Medulla oblongata (tissue), 1 donor: ENCODE data around the gene EYS.
"Not testable (repeated sequence)": the region's sequence is repeated elsewhere in the genome, so short reads cannot be mapped to it uniquely, and the experiment has no call there.

Experiments
- DNase-seq: peaks from one replicate; pipeline ENCODE4 v3.0.0-alpha.2; 2015; ENCODE audit errors: extremely low spot score

The EYS gene

GRCh38 chr6:63795006-63795405 lies 1912.0 kb downstream of the EYS start:
- DNase-seq = no peak

DNA sequence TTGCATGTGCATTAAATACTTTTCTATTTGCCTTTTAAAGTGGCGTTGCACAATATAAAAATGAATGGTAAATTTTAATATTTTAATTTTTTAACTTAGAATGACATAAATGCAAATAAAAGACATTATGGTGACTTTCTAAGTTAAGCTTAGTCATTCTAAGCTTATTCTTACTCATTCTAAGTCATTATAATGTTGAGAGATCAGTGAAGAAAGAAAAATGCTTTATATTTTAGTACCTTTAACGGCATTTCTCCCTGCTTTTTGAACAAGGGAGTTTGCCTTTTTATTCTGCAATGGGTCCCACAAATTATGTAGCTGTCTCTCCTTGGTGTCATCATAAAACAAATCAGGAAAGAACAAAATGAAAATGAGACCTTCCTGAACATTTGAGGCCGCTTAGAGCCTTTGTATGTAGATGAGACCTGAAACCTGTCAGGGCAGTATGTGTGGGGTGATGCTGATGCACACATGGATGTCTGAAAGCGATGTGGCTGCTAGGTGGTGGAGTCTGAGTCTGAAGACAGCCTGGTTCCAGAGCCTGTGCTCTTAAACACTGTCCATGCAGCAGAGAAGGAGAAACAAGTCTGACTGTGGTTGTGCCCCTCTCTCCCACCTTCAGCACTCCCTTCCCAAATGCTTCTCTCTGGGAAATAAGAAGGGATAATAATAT lies 1913.4 kb downstream of the EYS start:
- no peak for DNase-seq

DNA sequence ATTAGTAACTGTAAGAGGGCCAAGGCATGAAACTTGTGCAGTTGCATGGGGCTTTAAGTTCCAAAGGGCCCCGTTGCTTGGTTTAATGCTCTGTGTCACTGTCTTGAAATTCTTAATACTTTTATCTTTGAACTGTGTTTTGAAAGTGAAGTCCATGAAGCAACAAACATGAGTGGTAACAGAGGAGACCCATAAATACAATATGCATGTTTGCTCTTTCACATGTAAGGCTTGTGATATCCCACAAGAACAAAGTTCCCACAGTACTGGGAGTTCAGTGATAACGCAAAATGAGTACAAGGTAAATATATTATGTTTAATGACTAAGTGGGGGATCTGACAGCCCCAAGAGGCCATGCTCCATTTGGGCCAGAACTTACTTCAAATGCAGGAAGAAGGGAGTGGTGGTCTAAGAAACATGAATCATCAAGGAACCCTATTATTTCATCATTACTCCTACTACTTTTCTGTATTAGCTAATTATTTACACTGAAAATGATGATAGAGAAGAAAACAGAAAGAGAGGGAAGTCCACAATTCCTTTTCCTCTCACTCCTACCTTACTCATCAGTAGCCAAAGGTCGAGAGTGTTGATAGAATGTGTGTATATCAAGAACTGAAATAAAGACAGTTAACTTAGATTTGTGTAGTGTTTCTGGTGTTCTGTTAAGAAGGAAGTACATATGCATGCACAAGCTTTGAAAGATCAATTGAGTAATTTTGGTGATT lies 1914.1 kb downstream of the EYS start:
- DNase-seq = no peak

GRCh38 chr6:63790334-63790733 lies 1916.7 kb downstream of the EYS start:
- no peak for DNase-seq

DNA sequence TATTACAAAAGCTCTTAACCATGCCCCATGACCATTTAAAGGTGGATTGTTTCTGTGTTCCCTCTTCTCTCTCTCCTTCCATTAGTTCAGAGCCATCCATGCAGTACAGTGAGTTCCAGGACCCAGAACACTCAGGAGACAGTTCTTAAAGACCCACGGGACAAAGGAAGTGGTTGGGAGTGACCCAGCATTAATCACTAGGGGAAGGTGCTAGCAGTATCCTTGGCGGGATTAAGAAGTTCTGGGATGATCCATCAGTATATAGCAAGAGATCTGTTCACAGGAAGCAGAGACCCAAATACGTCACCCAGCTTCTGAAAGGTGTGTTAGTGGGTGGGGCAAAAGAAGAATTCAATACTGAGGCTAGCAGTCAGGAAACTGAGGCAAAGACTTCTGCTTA lies 1917.3 kb downstream of the EYS start:
- DNase-seq = no peak

DNA sequence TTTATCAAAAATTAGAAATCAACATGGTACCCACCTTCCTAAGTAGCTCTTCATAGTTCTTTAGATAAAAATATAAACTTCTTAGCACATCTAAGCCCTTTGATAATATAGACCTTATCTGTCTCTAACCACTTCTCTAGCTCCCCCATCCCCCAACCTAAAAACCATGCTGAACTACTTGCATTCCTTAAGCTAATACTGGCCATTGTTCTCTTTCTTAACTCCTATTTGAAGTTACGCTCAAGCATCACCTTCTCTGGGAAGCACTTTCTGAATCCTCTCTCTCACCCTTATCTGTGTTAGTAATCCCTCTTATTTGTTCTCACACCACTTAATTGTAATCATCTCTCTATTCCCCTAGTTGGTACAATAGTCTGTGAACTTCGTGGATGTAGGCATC lies 1918.5 kb downstream of the EYS start:
- no peak for DNase-seq

GRCh38 chr6:63787021-63787420 lies 1920.0 kb downstream of the EYS start:
- no peak for DNase-seq

DNA sequence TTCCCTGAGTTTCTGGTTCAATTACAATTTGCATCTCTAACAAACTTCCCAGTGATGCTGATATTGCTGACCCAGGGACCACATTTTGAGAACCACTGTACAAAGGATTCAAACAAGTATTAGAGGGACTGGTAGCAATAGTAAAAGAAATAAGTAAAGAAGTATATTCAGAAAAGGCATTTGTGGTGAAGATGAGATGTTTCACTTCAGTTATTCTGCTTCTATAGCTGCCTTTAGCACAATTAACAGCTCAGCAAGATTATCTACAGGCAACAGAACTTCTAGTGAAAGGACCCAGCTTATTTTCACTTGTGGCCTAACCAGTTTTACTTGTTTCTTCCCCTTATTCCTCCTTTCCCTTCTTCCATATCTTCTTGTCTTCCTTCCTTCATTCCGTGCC lies 1922.0 kb downstream of the EYS start:
- DNase-seq = no peak

GRCh38 chr6:63783096-63783495 lies 1923.9 kb downstream of the EYS start:
- no peak for DNase-seq

DNA sequence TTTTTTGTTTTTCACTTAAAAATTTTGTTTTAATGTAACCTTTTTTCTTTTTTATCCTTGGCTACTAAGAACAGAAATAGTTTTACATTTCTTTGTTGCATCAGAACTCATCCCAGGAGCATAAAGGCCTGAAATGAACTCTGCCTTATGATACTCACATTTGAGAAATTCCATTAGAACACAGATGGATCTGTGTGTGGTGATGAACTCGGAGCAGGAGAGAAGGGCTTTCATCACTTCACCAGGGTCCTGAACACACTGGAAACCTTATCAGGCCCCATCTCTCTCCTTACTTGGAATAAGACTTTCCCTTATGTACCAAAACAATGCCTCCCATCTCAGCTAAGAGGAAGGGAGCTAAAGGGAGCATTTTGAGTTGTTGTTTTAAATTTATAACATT lies 1932.1 kb downstream of the EYS start:
- DNase-seq = no peak

DNA sequence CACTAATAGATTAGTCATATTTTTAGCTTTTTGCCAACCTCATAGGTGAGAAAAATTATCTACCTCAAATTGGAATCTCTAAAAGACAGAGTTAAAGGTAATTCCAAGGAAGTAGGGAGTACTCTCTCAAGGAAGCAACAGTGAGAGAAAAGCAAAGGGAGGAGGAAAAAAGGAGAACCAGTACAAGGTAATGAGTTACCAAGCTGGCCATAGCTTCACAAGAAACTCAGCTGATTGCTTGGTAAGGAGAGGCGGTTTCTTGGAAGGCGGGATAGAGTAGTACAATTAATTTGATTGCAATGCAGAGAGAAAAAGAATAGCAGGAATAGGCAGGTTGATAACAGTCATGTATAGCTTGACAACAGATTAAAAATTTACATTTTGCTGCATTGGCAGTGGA lies 1933.8 kb downstream of the EYS start:
- no peak for DNase-seq

DNA sequence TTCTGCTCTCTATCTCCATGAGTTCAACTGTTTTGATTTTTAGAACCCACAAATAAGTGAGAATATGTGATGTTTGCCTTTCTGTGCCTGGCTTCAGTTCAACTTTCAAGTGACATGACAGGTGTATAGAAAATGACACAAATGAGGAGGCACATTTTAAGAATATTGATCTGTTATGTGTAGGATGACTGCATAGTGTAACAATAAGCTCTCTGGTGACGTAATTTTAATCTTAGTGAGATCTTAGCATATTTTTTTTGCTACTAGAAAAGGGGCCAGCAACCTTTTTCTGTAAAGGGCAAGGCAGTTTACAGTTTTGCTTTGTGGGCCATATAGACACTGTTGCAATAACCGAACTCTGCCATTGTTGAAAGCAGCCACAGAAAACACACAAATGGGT lies 1941.2 kb downstream of the EYS start:
- no peak for DNase-seq

DNA sequence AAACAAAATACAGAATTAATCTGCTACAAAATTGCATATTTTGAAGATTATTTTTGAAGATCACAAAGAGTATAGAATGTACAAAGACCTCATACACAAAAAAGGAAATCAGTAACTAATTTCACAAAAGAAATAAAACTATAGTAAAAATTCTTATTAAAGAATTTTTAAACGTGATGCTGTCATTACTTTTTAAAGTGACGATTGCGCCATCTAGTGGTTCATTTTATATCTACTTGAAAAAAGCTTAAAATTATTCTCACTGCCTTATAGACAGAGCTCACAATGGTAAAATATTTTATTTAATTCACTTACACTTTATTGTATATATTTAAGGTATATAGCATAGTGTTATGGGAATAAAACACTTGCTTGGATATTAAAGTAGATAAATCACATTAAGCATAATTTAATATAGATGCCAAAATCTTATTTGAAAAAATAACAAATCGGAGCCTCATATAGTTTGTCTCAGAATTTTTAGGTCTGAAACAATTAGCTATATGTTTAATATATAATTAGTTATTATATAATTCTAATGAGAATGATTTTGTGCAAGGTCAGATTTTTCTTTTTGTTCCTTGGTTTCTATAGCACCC lies 1942.6 kb downstream of the EYS start:
- peak; percentile 84 for DNase-seq

GRCh38 chr6:63760199-63760598 lies 1946.8 kb downstream of the EYS start:
- no peak for DNase-seq

DNA sequence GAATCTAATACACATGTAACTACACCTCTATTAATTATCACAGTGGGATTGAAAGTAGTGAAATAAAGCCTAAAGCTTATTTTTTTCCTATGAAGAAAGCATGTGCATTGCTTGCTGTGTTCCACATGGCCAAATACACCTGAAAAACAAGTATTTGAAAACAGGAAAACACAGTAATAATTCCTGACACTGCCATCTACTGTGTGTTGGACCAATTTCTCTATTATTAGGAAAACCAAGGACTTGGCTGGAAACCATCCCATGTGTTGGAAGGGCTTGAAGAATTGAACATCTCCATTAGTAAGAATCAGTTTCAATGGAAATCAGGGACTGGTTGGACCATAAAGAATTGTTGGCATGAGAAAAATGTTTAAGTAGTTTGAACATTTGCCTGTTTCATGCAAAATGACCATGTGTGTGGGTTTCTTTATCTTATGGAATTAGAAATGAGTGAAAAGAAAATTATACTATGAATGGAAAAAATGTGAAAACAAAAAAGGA lies 1947.4 kb downstream of the EYS start:
- DNase-seq = no peak

DNA sequence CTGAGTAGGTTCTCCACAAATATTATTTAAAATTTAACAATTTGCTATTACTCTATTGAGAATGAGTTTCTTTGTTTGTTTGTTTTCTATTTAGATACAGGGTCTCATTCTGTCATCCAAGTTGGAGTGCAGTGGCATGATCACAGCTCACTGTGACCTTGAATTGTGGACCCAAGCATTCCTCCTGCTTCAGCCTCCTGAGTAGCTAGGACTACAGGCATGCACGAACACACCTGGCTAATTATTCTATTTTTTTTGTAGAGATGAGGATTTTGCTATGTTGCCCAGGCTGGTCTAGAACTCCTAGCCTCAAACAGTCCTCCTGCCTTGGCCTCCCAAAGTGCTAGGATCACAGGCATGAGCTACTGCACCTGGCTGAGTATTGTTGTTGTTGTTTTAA lies 1949.2 kb downstream of the EYS start:
- no peak for DNase-seq

- not testable (repeated sequence) for DNase-seq
Measured at GRCh38 chr6:63757275-63757674, 1949.8 kb downstream of the EYS start.

DNA sequence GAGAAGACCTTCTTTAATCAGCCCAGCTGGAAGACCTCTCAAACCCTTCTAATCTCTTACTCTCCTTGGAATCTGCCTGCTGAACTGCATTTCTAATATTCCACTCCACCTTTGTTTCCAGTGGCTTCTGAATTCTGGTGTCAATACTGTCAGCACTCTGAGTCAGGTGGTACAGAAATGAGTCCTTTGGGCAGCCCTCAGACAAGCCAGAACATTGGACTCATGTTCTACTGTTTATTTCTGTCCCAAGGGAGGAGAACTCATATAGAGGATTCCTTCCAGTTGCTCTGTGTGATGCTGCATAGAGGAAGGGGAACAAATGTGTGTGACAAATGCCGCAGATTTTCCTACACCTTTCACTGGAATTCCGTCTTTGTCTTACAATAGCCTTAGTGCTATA lies 1956.6 kb downstream of the EYS start:
- no peak for DNase-seq

- no peak for DNase-seq
Measured at GRCh38 chr6:63745784-63746183, 1961.2 kb downstream of the EYS start.

- DNase-seq = no peak
Measured at GRCh38 chr6:63744810-63745209, 1962.2 kb downstream of the EYS start.

- DNase-seq = no peak
Measured at GRCh38 chr6:63743691-63744090, 1963.3 kb downstream of the EYS start.

DNA sequence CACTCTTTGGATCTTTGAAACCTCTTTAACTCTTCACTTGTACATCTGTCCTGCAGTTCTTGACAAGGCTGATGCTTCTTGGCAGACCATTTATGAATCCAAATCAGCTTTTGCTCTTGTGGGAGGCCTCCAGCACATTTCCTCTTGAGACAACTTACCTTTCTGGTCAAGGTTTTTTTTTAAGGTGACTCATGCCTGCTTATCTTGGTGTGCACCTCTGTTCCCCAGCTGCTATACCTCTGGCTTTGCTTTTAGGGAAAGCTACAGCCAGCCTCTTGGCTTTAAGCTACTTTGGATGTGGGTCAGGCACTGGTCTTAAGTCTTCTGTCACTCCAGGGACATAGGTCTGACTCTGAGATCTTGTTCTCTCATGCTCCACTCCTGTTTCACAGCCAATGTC lies 1965.0 kb downstream of the EYS start:
- no peak for DNase-seq

DNA sequence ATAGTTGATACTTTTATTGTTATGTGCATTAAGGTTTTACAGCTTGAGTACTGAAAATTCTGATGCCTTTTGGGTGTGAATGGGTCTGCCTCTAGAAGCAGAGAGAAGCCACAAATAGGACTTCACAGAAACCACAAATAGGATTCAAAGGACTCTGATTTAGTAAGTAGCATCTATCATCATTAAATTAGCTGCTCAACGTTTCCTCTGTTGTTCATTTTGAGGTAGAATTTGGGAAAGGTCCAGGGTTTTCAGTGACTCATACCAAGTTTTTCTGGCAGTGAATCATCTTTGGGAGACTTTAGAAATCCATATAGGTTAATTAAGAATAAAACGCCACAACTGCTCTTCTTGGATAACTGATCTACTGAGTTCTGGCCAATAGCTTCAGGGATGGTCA lies 1966.3 kb downstream of the EYS start:
- DNase-seq = no peak
